Mesothelial cell of epicardium (in vitro differentiated cells): ENCODE results near the gene FGFRL1. TPM values are rescaled to one million over a fixed set of nuclear protein-coding genes. Genes with fewer than 3 reads are reported as not detected.

Experiments used
- DNase-seq, 2 experiments: peaks; one replicate each; pipeline ENCODE4 v3.0.0; 2021; ENCODE audit warnings: low spot score in 2 of 2; ENCODE audit not compliant: unreplicated experiment in 2 of 2
- H3K27ac Mint-ChIP-seq: 2 replicates; pipeline ENCODE4 v1.8.0; 2021; ENCODE audit warnings: mixed read lengths
- H3K27me3 Mint-ChIP-seq: 2 replicates; pipeline ENCODE4 v1.8.0; 2021; ENCODE audit warnings: low read depth, mixed read lengths
- H3K36me3 Mint-ChIP-seq: 2 replicates; pipeline ENCODE4 v1.8.0; 2021; ENCODE audit warnings: mixed read lengths
- H3K4me1 Mint-ChIP-seq: 2 replicates; pipeline ENCODE4 v1.8.0; 2021; ENCODE audit warnings: mixed read lengths
- H3K4me3 Mint-ChIP-seq: 2 replicates; pipeline ENCODE4 v1.8.0; 2021; ENCODE audit warnings: mild to moderate bottlenecking, moderate library complexity, mixed read lengths
- H3K9me3 Mint-ChIP-seq: 2 replicates; pipeline ENCODE4 v1.8.0; 2021; ENCODE audit warnings: mixed read lengths
- total RNA-seq: library from RNA; stranded (reverse); gene quantifications from 3 replicates; pipeline ENCODE4 v1.2.1, GENCODE V29; 2021
- TF ChIP-seq, protein P1 (sequence below): fragments of 200-600 bp; sonication (generic); IDR thresholded peaks from one replicate; pipeline ENCODE4 v1.5.0; 2021; ENCODE audit warnings: antibody characterized with exemption; ENCODE audit not compliant: unreplicated experiment

FGFRL1 gene
- total RNA-seq, 1 donor from 2014 or later, result 37.4 TPM

DNA sequence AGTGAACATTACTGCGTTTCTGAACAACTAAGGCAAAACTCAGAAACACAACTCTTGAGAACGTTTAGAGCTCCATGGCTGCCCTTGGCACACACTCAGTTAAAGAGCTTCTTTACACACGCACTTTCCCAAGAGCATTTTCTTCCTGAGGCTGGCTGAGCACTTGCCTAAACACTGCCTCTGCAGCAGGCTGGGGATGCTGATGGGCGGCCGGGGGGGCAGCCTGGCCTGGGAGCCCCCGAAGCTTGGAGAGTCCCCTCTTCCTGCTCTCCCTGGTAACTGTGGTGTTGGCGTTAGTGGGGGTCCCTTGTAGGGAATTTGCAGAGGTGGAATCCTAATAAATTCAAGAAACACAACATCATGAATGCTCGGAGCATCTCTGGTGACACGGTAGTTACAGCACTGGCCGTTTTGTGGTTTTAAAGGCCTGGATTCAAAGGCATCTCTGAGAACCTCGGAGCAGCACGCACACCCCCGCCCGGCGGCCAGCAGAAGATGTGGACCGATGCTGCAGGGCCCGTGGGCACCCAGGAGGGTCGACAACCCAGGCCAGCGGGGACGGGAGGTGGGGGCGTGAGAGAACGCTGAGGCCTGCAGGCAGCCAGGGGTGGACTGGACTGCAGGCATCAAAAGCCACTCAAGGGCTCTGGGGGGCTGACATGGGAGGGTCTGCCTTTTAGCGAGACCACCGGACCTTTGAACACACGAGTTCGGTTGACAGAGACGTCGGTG lies 45.4 kb downstream of the FGFRL1 start:
- Mint-ChIP-seq H3K9me3 (no peaks in the 10 kb centered on the region), H3K27me3 (peaks cover 84% of the 10 kb centered on the region), H3K27ac (no peak overlapping the region), H3K4me3 (no peak overlapping the region), H3K4me1 (no peaks in the 10 kb centered on the region), H3K36me3 (no peaks in the 10 kb centered on the region)
- TF ChIP-seq, protein P1, sequence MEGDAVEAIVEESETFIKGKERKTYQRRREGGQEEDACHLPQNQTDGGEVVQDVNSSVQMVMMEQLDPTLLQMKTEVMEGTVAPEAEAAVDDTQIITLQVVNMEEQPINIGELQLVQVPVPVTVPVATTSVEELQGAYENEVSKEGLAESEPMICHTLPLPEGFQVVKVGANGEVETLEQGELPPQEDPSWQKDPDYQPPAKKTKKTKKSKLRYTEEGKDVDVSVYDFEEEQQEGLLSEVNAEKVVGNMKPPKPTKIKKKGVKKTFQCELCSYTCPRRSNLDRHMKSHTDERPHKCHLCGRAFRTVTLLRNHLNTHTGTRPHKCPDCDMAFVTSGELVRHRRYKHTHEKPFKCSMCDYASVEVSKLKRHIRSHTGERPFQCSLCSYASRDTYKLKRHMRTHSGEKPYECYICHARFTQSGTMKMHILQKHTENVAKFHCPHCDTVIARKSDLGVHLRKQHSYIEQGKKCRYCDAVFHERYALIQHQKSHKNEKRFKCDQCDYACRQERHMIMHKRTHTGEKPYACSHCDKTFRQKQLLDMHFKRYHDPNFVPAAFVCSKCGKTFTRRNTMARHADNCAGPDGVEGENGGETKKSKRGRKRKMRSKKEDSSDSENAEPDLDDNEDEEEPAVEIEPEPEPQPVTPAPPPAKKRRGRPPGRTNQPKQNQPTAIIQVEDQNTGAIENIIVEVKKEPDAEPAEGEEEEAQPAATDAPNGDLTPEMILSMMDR, result no peak
- DNase-seq, result no peak

DNA sequence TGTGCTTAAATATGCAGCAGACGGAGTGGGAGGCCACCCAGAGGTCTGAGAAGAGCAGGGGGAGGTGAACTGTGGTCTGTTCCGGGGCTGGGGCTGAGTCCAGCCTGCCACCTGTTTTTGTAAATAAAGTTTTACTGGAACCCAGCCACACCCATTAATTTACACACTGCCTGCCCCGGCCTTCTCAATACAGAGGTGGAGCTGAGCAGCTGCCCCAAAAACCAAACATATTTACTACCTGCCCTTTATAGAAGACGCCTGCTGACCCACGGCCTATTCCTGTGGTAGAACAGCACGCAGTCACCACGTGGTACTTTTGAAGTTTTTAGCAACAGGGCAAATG lies 45.9 kb downstream of the FGFRL1 start:
- no peaks in the 10 kb centered on the region for H3K9me3 Mint-ChIP-seq
- no peak overlapping the region for H3K27ac Mint-ChIP-seq
- DNase-seq, result no peak
- no peaks in the 10 kb centered on the region for H3K4me1 Mint-ChIP-seq
- no peaks in the 10 kb centered on the region for H3K36me3 Mint-ChIP-seq
- peaks cover 84% of the 10 kb centered on the region for H3K27me3 Mint-ChIP-seq
- TF ChIP-seq, protein P1, result no peak
- no peak overlapping the region for H3K4me3 Mint-ChIP-seq

DNA sequence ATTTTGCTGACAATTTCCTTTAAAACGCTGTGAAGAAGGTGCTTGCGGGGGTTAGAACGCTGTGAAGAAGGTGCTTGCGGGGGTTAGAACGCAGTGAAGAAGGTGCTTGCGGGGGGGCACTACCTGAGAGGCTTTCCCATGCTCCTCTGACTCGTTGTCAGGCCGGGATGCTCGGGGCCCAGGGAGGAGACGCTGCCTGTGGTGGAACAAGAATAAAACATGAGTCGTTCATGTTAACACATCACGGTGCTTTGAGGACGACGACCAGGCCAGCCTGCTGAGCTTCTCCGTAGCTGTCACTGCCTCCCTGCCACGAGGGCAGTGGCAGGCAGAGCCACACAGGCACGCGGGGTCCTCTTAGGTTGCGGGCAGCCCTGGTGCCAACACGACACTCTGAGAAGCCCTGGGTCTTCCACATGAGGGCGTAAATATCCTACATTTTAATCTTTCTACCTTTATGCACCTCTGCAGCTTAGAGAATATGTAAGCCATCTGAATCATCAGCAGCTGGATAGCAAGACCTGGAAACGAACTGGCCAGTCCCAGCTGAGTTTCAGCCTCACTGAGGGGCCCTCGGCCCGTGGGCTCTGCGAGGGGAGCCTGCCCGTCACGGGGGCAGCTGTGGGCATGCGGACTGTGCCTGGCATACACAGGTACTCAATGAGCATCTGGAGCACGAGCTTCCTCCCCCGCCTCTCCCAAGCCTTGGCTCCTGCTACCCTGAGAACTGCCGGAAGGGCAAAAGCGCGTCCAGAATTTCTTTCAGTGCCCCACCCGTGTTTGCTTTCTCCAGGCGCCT lies 47.0 kb downstream of the FGFRL1 start:
- Mint-ChIP-seq H3K4me3 (no peak overlapping the region), H3K9me3 (no peaks in the 10 kb centered on the region), H3K4me1 (no peaks in the 10 kb centered on the region), H3K36me3 (no peaks in the 10 kb centered on the region), H3K27me3 (peaks cover 82% of the 10 kb centered on the region), H3K27ac (no peak overlapping the region)
- no peak for DNase-seq
- TF ChIP-seq, protein P1, result no peak

DNA sequence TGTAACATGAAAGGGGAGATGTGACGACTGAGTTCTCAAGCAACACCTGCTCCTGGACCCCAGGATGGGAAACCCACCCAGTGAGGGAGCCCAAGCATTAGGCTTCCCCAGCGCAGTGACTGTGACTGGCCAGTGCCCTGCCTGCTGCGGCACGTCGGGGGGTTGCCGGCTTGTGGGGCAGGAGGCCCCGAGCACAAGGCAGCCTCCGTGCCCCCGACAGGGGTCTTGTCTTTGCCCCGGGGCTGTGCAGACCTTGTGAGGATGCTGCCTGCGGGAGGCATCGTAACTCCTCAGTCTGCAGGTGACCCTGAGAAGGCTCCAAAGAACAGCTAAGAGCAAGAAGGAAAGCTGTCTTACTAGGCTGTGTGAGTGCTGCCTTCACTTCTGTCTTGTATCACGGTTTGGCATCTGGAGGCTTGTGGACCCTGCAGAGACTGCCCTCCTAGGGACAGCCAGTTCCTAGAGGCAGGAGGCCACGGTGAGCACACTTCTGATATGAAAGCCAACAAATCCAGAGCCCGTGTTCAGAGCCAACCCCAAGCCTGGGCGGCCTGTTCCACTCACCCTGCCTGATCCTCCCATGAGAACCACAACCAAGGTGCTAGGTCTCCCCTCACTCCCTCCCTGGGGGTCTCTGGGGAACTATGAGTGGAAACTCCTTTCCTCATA lies 47.7 kb downstream of the FGFRL1 start:
- TF ChIP-seq, protein P1, result no peak
- H3K27me3 Mint-ChIP-seq, result peaks cover 82% of the 10 kb centered on the region
- H3K4me1 Mint-ChIP-seq, result no peaks in the 10 kb centered on the region
- no peak overlapping the region for H3K27ac Mint-ChIP-seq
- no peaks in the 10 kb centered on the region for H3K9me3 Mint-ChIP-seq
- no peaks in the 10 kb centered on the region for H3K36me3 Mint-ChIP-seq
- DNase-seq, result no peak
- H3K4me3 Mint-ChIP-seq, result no peak overlapping the region

DNA sequence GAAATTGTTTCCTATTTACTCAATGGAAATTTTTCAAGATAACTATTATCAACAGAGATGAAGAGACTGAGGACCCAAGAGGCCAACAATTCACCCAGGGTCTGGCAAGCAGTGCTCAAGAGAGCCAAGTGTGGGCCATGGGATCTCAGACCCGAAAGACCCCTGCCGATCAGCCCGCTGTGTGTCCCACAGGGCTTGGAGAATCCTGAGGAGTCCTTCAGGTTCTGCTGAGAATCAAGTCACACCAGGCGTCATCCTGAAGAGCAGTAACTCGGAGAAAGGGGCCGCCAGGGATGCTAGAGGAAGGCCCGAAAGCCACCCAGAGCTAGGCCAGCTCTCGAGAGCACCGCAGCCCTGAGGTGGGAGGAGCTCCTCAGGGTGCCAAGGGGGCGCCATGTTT lies 48.7 kb downstream of the FGFRL1 start:
- H3K36me3 Mint-ChIP-seq, result no peaks in the 10 kb centered on the region
- no peak overlapping the region for H3K4me3 Mint-ChIP-seq
- H3K4me1 Mint-ChIP-seq, result no peaks in the 10 kb centered on the region
- peaks cover 89% of the 10 kb centered on the region for H3K27me3 Mint-ChIP-seq
- DNase-seq, result no peak
- no peak overlapping the region for H3K27ac Mint-ChIP-seq
- H3K9me3 Mint-ChIP-seq, result no peaks in the 10 kb centered on the region
- TF ChIP-seq, protein P1, result no peak
